Caco-2 (cell line): ENCODE results near the gene PLEKHG2. TPM values are rescaled to one million over a fixed set of nuclear protein-coding genes. Genes with fewer than 3 reads are reported as not detected.

Experiments
- Bru-seq: library from RNA; stranded (reverse); fragments of 400-500 nt; gene quantifications from one replicate; lab custom pipeline; 2021; lab: Mats Ljungman, UMichigan
- BruChase-seq, 2 experiments: library from RNA; stranded (reverse); fragments of 400-500 nt; gene quantifications; one replicate each; lab custom pipeline; 2021; lab: Mats Ljungman, UMichigan
- BruUV-seq: library from RNA; stranded (reverse); fragments of 400-500 nt; replicated peaks from 2 replicates; lab custom pipeline; 2021; lab: Mats Ljungman, UMichigan
- CTCF ChIA-PET: fragments of 300-600 bp; sonication (Branson Sonifier 250); formaldehyde crosslinking; loops from one replicate; lab custom pipeline; 2022; ENCODE audit warnings: antibody characterized with exemption; lab: Charles Lee
- POLR2A ChIA-PET: fragments of 300-600 bp; sonication (Branson Sonifier 250); formaldehyde crosslinking; loops from one replicate; lab custom pipeline; 2022; ENCODE audit warnings: antibody characterized with exemption; lab: Charles Lee
- DNase-seq, 2 experiments: peaks; one replicate each; pipeline versions ENCODE4 v3.0.0 to v3.0.0-alpha.2; 2020 to 2022
- H3K27me3 ChIP-seq: replicated peaks from 2 replicates; pipeline ENCODE4 v1.6.0; 2011; ENCODE audit warnings: low read length; ENCODE audit not compliant: control insufficient read depth, insufficient read depth
- H3K36me3 ChIP-seq: 2 replicates; pipeline ENCODE4 v1.5.1; 2011; ENCODE audit warnings: low read length; ENCODE audit not compliant: control insufficient read depth, insufficient read depth
- H3K4me1 ChIP-seq: fragments of 250-450 bp; sonication (Bioruptor Pico); 2 replicates; pipeline ENCODE4 v1.5.1; 2020; ENCODE audit warnings: mild to moderate bottlenecking
- H3K4me3 ChIP-seq: 2 replicates; pipeline ENCODE4 v1.5.1; 2011; ENCODE audit warnings: low read depth, mild to moderate bottlenecking, control low read depth, low read length
- H3K9me3 ChIP-seq: fragments of 250-450 bp; sonication (Bioruptor Pico); 2 replicates; pipeline ENCODE4 v1.5.1; 2020; ENCODE audit warnings: mild to moderate bottlenecking, moderate library complexity
- H3K27ac Mint-ChIP-seq: one replicate; pipeline ENCODE4 v1.8.0; 2022; ENCODE audit warnings: mixed read lengths; ENCODE audit not compliant: unreplicated experiment
- H3K27me3 Mint-ChIP-seq: one replicate; pipeline ENCODE4 v1.8.0; 2022; ENCODE audit warnings: mixed read lengths; ENCODE audit not compliant: insufficient read depth, unreplicated experiment
- H3K36me3 Mint-ChIP-seq: one replicate; pipeline ENCODE4 v1.8.0; 2022; ENCODE audit warnings: mild to moderate bottlenecking, mixed read lengths; ENCODE audit not compliant: insufficient read depth, unreplicated experiment
- H3K4me1 Mint-ChIP-seq: one replicate; pipeline ENCODE4 v1.8.0; 2022; ENCODE audit warnings: low read depth, mixed read lengths; ENCODE audit not compliant: unreplicated experiment
- H3K4me3 Mint-ChIP-seq: one replicate; pipeline ENCODE4 v1.8.0; 2022; ENCODE audit warnings: mild to moderate bottlenecking, moderate library complexity, mixed read lengths; ENCODE audit not compliant: unreplicated experiment
- H3K9me3 Mint-ChIP-seq: one replicate; pipeline ENCODE4 v1.8.0; 2022; ENCODE audit warnings: mixed read lengths; ENCODE audit not compliant: unreplicated experiment
- intact Hi-C: fragments of 100-400 bp; cut with micrococcal nuclease; formaldehyde crosslinking; loops from one replicate; pipeline ENCODE4 v1.10.0; 2022; ENCODE audit not compliant: unreplicated experiment
- long read RNA-seq: library from polyadenylated mRNA; stranded (forward); transcript quantifications from one replicate; pipeline ENCODE4 v2.0.0, GENCODE V29; 2022
- total RNA-seq: library from RNA; stranded (reverse); gene quantifications from 2 replicates; pipeline ENCODE4 v1.2.3, GENCODE V29; 2022
- TF ChIP-seq, protein P1 (sequence below), 2 experiments: fragments of 200-600 bp in 1 of 2; IDR thresholded peaks; 1 replicate in 1 of 2; 2 replicates in 1 of 2; pipeline versions ENCODE4 v1.5.1 to v1.8.0; 2011 to 2022; ENCODE audit warnings: antibody characterized with exemption in 1 of 2, control low read depth in 1 of 2, inconsistent platforms in 1 of 2, low read depth in 1 of 2, low read length in 1 of 2, mild to moderate bottlenecking in 1 of 2, moderate library complexity in 1 of 2; ENCODE audit not compliant: insufficient read depth in 1 of 2, severe bottlenecking in 1 of 2, unreplicated experiment in 1 of 2

PLEKHG2 gene, protein sequence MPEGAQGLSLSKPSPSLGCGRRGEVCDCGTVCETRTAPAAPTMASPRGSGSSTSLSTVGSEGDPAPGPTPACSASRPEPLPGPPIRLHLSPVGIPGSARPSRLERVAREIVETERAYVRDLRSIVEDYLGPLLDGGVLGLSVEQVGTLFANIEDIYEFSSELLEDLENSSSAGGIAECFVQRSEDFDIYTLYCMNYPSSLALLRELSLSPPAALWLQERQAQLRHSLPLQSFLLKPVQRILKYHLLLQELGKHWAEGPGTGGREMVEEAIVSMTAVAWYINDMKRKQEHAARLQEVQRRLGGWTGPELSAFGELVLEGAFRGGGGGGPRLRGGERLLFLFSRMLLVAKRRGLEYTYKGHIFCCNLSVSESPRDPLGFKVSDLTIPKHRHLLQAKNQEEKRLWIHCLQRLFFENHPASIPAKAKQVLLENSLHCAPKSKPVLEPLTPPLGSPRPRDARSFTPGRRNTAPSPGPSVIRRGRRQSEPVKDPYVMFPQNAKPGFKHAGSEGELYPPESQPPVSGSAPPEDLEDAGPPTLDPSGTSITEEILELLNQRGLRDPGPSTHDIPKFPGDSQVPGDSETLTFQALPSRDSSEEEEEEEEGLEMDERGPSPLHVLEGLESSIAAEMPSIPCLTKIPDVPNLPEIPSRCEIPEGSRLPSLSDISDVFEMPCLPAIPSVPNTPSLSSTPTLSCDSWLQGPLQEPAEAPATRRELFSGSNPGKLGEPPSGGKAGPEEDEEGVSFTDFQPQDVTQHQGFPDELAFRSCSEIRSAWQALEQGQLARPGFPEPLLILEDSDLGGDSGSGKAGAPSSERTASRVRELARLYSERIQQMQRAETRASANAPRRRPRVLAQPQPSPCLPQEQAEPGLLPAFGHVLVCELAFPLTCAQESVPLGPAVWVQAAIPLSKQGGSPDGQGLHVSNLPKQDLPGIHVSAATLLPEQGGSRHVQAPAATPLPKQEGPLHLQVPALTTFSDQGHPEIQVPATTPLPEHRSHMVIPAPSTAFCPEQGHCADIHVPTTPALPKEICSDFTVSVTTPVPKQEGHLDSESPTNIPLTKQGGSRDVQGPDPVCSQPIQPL (N-terminal part only)
- total RNA-seq (49.8 and 64.1 TPM in 2 replicates), Bru-seq, nascent RNA (percentile 68 among the genes with signal in this experiment), BruChase-seq, experiment 1, labeled RNA remaining after a 2-hour chase (percentile 79 among the genes with signal in this experiment), BruChase-seq, experiment 2, labeled RNA remaining after a 6-hour chase (percentile 86 among the genes with signal in this experiment)
- long read RNA-seq, partial matches to known transcripts, result 5 of 13 reads
- long read RNA-seq, other reads (novel, unspliced or antisense), result 8 of 13 reads

DNA sequence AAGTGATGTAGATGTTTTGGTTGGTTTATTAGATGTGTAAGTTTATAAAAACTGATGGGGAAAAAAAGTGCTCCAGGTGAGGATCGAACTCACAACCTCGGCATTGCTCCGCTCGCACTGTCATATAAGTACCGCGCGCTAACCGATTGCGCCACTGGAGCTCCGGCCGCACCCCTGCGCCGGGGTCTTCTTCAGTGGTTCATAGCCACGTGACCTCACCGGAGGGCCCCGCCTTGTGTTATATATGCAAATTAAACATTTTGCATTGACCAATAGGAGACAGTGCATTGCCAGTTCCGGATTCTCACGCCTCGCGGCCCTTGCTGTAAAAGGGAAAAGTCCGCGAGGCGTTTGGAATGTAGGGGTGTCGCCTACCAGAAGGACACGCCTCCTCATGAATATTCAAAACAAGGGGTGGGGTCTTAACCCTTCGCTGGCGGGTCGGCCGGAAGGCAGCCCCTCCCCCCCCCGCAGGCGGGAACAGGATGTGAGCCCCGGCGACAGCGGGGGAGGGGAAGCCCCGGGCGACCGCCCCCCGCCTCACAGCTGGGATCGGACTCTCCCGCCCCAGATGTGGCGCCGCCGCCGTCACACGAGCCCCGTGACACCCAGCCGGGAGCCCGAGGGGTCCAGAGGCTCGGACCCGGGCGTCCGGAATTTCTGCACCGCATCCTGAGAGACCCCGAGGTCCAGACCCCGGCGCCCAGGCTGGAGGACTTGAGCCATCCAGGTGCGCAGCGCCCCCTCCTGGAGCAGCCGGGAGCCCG is at the start of gene PLEKHG2:
Gene PLEKHG2 (plus strand): TSS at position 570 of the 767 bp plus-strand sequence. CDS start 1,418 bp downstream, outside the sequence.
- Mint-ChIP-seq H3K27me3 (peaks cover 3% of the 10 kb centered on the region), H3K9me3 (no peaks in the 10 kb centered on the region), H3K4me3 (peak within 1 kb of the TSS; percentile 77), H3K27ac (peak within 1 kb of the TSS; percentile 90), H3K4me1 (peaks cover 40% of the 10 kb centered on the region), H3K36me3 (peaks cover 65% of the 10 kb centered on the region)
- BruUV-seq, result no TSS peak
- Histone ChIP-seq H3K36me3 (peaks cover 5% of the 10 kb centered on the region; the same call in 1 of the 2 replicates), H3K9me3 (no peaks in the 10 kb centered on the region), H3K4me3 (peak within 1 kb of the TSS; percentile 88), H3K27me3 (no peaks in the 10 kb centered on the region), H3K4me1 (peaks cover 30% of the 10 kb centered on the region)
- POLR2A ChIA-PET, result interaction anchor here (0.6 to 2.3 kb wide), 8 partner anchors 10 to 1338 kb away, joined by 3 to 20 read pairs (median 4); partner anchors contain the start of gene RPS16
- CTCF ChIA-PET, result interaction anchor here (0.8 to 2.5 kb wide), 6 partner anchors 10 to 24 kb away, joined by 3 to 52 read pairs (median 3); partner anchors contain the start of gene RPS16
- intact Hi-C loops, result loop anchor here (1.0 kb wide), 4 partner anchors 10 to 71 kb away; no protein-coding TSS in a partner anchor
- DNase-seq, result peak; percentile 99
- TF ChIP-seq, protein P1, sequence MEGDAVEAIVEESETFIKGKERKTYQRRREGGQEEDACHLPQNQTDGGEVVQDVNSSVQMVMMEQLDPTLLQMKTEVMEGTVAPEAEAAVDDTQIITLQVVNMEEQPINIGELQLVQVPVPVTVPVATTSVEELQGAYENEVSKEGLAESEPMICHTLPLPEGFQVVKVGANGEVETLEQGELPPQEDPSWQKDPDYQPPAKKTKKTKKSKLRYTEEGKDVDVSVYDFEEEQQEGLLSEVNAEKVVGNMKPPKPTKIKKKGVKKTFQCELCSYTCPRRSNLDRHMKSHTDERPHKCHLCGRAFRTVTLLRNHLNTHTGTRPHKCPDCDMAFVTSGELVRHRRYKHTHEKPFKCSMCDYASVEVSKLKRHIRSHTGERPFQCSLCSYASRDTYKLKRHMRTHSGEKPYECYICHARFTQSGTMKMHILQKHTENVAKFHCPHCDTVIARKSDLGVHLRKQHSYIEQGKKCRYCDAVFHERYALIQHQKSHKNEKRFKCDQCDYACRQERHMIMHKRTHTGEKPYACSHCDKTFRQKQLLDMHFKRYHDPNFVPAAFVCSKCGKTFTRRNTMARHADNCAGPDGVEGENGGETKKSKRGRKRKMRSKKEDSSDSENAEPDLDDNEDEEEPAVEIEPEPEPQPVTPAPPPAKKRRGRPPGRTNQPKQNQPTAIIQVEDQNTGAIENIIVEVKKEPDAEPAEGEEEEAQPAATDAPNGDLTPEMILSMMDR (IDR thresholded peaks at IDR 0.05; ENCODE audit: insufficient read depth in 1 of 2, low read depth in 1 of 2, low read length in 1 of 2, severe bottlenecking in 1 of 2, unreplicated experiment in 1 of 2), result peak; percentile 91 to 92

DNA sequence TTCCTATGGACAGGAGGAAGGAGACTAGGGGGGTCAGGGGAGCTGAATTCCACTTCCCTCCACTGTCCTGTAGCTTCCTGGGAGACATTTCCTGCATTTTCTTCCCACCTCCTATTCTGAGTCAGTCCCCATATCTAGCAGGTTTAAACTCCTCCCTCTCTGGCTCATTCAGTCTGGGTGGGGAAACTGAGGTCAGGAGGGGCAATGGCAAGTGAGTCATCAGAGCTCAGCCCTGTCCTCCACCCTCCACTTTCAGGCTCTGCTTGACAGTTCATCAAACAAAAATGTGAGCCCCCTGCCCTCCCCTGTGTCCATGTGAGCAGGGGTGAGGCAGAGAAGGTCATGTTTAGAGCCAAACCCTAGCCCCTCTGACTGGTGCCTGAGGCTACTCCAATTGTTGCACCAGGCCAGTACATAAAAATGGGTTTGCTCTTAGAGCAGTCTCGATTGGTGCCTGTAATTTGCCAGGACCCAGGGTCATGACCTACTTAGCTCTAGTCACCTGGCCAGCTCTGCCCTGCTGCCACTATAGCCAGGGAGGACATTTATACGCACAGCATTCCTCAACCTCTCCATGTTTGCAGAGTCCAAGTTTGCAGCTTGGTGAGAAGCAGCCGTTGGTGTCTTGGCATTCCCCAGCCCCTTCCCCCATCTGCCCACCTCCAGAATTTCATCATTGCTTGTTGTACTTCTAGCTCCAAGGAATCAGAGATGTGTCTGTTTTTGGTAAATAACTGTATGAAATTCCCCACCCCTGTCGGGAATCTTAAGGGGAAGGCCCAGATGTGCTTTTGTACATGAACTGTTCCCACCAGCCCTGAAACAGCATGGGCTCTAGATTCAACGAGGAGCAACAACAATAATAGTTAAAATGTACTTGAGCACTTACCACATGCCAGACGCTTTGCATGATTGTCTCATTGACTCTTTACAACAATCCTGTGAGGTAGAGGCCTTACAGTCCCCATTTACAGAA is 49.5 kb upstream of the PLEKHG2 start:
- intact Hi-C loops, result no loop called here
- Mint-ChIP-seq H3K27ac (no peak overlapping the region), H3K4me3 (no peak overlapping the region), H3K27me3 (no peaks in the 10 kb centered on the region), H3K4me1 (no peaks in the 10 kb centered on the region), H3K9me3 (no peaks in the 10 kb centered on the region), H3K36me3 (peaks cover 39% of the 10 kb centered on the region)
- Histone ChIP-seq H3K9me3 (no peaks in the 10 kb centered on the region), H3K4me3 (no peak overlapping the region), H3K4me1 (no peaks in the 10 kb centered on the region), H3K36me3 (peaks cover 7% of the 10 kb centered on the region), H3K27me3 (no peaks in the 10 kb centered on the region)
- ChIA-PET POLR2A (no interaction called here), CTCF (no interaction called here)
- BruUV-seq, result no TSS peak
- TF ChIP-seq, protein P1 (IDR thresholded peaks at IDR 0.05; ENCODE audit: insufficient read depth in 1 of 2, low read depth in 1 of 2, low read length in 1 of 2, severe bottlenecking in 1 of 2, unreplicated experiment in 1 of 2), result no peak
- DNase-seq, result no peak
